Measurements from ENCODE around the gene YIF1B. TPM values are rescaled to one million over a fixed set of nuclear protein-coding genes. Genes with fewer than 3 reads are reported as not detected.

The YIF1B gene
- total RNA-seq, 1 experiment from 2014 or later = 49.2 TPM

- Mint-ChIP-seq H3K4me3 (ENCODE audit: unreplicated experiment) (no peak overlapping the region), H3K9me3 (ENCODE audit: unreplicated experiment) (no peaks in the 10 kb centered on the region), H3K27ac (ENCODE audit: low read depth, unreplicated experiment) (no peak overlapping the region), H3K27me3 (ENCODE audit: insufficient read depth, unreplicated experiment) (no peaks in the 10 kb centered on the region), H3K36me3 (ENCODE audit: insufficient read depth, unreplicated experiment) (peaks cover 66% of the 10 kb centered on the region), H3K4me1 (ENCODE audit: insufficient read depth, unreplicated experiment) (peaks cover 10% of the 10 kb centered on the region)
- BruUV-seq (replicated peaks) = no TSS peak
- TF ChIP-seq CTCF (IDR thresholded peaks at IDR 0.05; ENCODE audit: unreplicated experiment) = no peak
- ChIA-PET POLR2A (interaction anchor here (1.1 to 10.4 kb wide), 4 partner anchors 9 to 19 kb away, joined by 3 to 82 read pairs (median 6); partner anchors contain the start of genes C19orf33 and SPINT2), CTCF (interaction anchor here (0.5 to 0.7 kb wide), 2 partner anchors 10 to 98 kb away, joined by 3 to 4 read pairs; no protein-coding TSS in a partner anchor)
- DNase-seq (ENCODE audit: unreplicated experiment) = no peak
- intact Hi-C loops (cut with micrococcal nuclease) = no loop called here
Measured at GRCh38 chr19:38285567-38285966, 30.2 kb downstream of the YIF1B start.

- intact Hi-C loops (cut with micrococcal nuclease) = no loop called here
- H3K36me3 Mint-ChIP-seq (ENCODE audit: insufficient read depth, unreplicated experiment) = peaks cover 61% of the 10 kb centered on the region
- no TSS peak for BruUV-seq (replicated peaks)
- no peaks in the 10 kb centered on the region for H3K9me3 Mint-ChIP-seq (ENCODE audit: unreplicated experiment)
- no peak for DNase-seq (ENCODE audit: unreplicated experiment)
- H3K27me3 Mint-ChIP-seq (ENCODE audit: insufficient read depth, unreplicated experiment) = no peaks in the 10 kb centered on the region
- CTCF ChIA-PET = interaction anchor here (1.0 kb wide), 1 partner anchor 21 kb away, joined by 3 read pairs; no protein-coding TSS in a partner anchor
- TF ChIP-seq CTCF (IDR thresholded peaks at IDR 0.05; ENCODE audit: unreplicated experiment) = no peak
- POLR2A ChIA-PET = interaction anchor here (1.1 to 10.4 kb wide), 3 partner anchors 8 to 19 kb away, joined by 3 to 82 read pairs (median 6); partner anchors contain the start of genes C19orf33 and SPINT2
- H3K4me1 Mint-ChIP-seq (ENCODE audit: insufficient read depth, unreplicated experiment) = peaks cover 6% of the 10 kb centered on the region
- no peak overlapping the region for H3K27ac Mint-ChIP-seq (ENCODE audit: low read depth, unreplicated experiment)
- no peak overlapping the region for H3K4me3 Mint-ChIP-seq (ENCODE audit: unreplicated experiment)
Measured at GRCh38 chr19:38284422-38284821, 31.3 kb downstream of the YIF1B start.

GRCh38 chr19:38283271-38283670 lies 32.5 kb downstream of the YIF1B start:
- DNase-seq (ENCODE audit: unreplicated experiment) = no peak
- H3K9me3 Mint-ChIP-seq (ENCODE audit: unreplicated experiment) = no peaks in the 10 kb centered on the region
- POLR2A ChIA-PET = interaction anchor here (0.7 to 10.4 kb wide), 2 partner anchors 17 to 20 kb away, joined by 3 to 82 read pairs; partner anchors contain the start of genes C19orf33 and SPINT2
- no TSS peak for BruUV-seq (replicated peaks)
- H3K4me3 Mint-ChIP-seq (ENCODE audit: unreplicated experiment) = no peak overlapping the region
- peaks cover 50% of the 10 kb centered on the region for H3K36me3 Mint-ChIP-seq (ENCODE audit: insufficient read depth, unreplicated experiment)
- TF ChIP-seq CTCF (IDR thresholded peaks at IDR 0.05; ENCODE audit: unreplicated experiment) = no peak
- H3K27me3 Mint-ChIP-seq (ENCODE audit: insufficient read depth, unreplicated experiment) = no peaks in the 10 kb centered on the region
- H3K27ac Mint-ChIP-seq (ENCODE audit: low read depth, unreplicated experiment) = no peak overlapping the region
- peaks cover 6% of the 10 kb centered on the region for H3K4me1 Mint-ChIP-seq (ENCODE audit: insufficient read depth, unreplicated experiment)
- intact Hi-C loops (cut with micrococcal nuclease) = no loop called here
- CTCF ChIA-PET = interaction anchor here (0.6 to 1.0 kb wide), 2 partner anchors 52 to 400 kb away, joined by 5 to 6 read pairs; partner anchors contain the start of gene CATSPERG

- DNase-seq (ENCODE audit: unreplicated experiment) = no peak
- ChIA-PET POLR2A (interaction anchor here (0.8 to 10.4 kb wide), 4 partner anchors 12 to 28 kb away, joined by 3 to 82 read pairs (median 8); partner anchors contain the start of genes C19orf33 and SPINT2), CTCF (interaction anchor here (0.5 to 1.2 kb wide), 4 partner anchors 9 to 1060 kb away, joined by 3 to 6 read pairs (median 3); partner anchors contain the start of genes CATSPERG and SAMD4B)
- H3K4me1 Mint-ChIP-seq (ENCODE audit: insufficient read depth, unreplicated experiment) = peaks cover 6% of the 10 kb centered on the region
- H3K27ac Mint-ChIP-seq (ENCODE audit: low read depth, unreplicated experiment) = no peak overlapping the region
- peaks cover 43% of the 10 kb centered on the region for H3K36me3 Mint-ChIP-seq (ENCODE audit: insufficient read depth, unreplicated experiment)
- intact Hi-C loops (cut with micrococcal nuclease) = no loop called here
- no peaks in the 10 kb centered on the region for H3K27me3 Mint-ChIP-seq (ENCODE audit: insufficient read depth, unreplicated experiment)
- H3K9me3 Mint-ChIP-seq (ENCODE audit: unreplicated experiment) = no peaks in the 10 kb centered on the region
- BruUV-seq (replicated peaks) = no TSS peak
- TF ChIP-seq CTCF (IDR thresholded peaks at IDR 0.05; ENCODE audit: unreplicated experiment) = no peak
- no peak overlapping the region for H3K4me3 Mint-ChIP-seq (ENCODE audit: unreplicated experiment)
Measured at GRCh38 chr19:38281811-38282566, 33.8 kb downstream of the YIF1B start.

Data from MCF 10A (cell line).